Stimulated activated CD8-positive, alpha-beta memory T cell treated with anti-CD3 and anti-CD28 coated beads, Interleukin-15, amount 100 ng/mL, for 4 hours (primary cell): ENCODE data around the gene SKP1.
A peak's percentile ranks its signal among the peaks of the same experiment; 100 is the strongest.

Experiments used
- DNase-seq, 2 donors: peaks; one replicate each; pipeline ENCODE4 v3.0.0-alpha.2; 2020; ENCODE audit warnings: low read depth in 2 of 2

SKP1 gene

DNA sequence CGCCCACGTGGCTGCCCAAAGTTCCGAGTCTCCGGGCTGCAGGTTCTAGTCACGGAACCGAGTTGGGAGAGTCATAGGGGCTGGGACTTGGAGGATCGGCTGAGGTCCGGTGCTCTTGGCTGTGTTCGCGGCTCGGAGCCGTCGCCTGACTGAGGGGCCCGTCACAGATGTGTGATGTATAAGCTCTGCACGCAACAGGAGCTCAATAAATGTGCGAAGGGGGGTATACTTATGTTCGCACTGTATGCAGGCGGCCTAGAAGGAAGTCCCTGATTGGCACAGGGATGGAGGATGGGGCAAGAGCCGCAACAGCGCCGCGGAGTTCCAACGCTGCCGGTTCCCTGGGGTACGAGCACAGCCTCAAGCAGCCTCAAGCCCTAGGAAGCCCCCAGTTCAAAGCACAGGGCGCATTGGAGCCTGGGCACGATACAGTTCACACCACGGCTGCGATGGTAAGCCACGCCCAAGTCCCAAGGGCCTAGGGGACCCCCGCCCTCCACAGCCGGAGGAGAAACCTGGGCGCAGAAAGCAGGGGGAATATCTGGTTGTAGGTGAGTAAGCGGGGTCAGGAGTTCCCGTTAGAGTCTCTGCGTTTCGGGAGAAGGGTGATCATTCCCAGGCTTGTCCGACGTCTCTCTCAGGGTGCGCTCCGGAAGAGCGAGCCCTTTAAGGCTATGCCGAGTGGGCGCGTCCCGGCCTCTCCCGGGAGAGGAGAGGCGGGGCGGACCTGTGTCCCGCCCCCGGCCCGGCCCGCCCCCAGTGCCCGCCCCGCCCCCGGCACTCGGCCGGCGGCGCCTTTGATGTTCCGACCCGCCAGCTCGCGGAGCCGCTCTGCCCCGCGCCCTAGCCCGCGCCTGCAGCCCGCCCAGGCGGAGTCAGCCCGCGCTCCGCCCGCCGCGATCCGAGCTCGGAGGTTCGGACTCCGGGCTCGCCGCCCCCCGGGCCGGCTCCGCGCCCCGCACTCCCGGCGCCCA lies 62.6 kb downstream of the SKP1 start, which contains the start of gene TCF7:
Gene TCF7 (plus strand): TSS at position 780 of the 974 bp plus-strand sequence. CDS start 226 bp downstream, outside the sequence.
- peak; percentile 43 to 60 for DNase-seq

DNA sequence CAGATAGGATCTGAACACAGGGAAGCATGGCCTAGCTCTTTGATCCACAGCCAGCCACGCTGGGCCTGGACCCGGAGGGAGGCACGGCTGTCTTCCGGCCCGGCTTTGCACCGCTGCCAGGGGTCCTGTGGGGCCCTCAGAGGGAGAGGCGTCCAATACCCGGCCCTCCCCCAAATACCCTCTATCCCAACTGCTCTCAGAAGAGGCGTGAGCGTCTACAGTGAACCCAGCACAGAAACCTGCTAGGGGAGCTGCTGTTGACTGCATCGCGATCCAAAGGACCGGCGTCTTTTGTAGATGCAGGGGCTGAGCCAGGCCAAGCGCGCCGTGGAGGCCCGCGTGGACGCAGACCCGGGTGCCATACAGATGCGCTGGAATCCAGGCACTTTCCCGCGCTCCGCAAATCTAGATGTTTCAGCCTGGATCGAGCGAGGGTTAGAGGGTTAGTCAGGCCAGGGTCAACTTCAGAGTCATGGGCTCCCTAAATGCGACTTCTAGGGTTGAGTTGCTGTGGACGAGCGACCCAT lies 63.3 kb downstream of the SKP1 start:
- DNase-seq: no peak

- no peak for DNase-seq
These were observed 63.9 kb downstream of the SKP1 start for GRCh38 chr5:134112726-134113362.

GRCh38 chr5:134111741-134112647 lies 64.8 kb downstream of the SKP1 start:
- DNase-seq: no peak

DNA sequence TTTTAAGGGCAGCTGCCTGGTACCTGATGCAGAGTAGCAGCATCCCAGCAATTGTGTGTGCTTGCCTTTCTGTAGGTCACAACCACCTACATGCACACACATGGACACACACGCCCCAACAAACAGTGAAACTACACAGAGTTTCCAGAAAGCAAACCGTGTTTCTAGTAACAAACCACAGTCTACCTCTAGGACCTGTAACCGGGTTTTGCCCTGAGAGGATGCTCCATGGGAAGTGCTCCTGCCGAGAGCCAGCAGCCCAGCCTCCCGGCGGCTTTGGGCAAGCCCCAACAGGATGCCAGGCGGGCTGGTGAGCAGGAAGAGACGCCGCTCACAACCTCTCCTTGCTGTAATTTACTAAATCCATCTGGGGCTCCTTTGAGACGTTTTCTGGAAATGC lies 66.4 kb downstream of the SKP1 start:
- DNase-seq: no peak

GRCh38 chr5:134107779-134108178 lies 69.0 kb downstream of the SKP1 start:
- no peak for DNase-seq

DNA sequence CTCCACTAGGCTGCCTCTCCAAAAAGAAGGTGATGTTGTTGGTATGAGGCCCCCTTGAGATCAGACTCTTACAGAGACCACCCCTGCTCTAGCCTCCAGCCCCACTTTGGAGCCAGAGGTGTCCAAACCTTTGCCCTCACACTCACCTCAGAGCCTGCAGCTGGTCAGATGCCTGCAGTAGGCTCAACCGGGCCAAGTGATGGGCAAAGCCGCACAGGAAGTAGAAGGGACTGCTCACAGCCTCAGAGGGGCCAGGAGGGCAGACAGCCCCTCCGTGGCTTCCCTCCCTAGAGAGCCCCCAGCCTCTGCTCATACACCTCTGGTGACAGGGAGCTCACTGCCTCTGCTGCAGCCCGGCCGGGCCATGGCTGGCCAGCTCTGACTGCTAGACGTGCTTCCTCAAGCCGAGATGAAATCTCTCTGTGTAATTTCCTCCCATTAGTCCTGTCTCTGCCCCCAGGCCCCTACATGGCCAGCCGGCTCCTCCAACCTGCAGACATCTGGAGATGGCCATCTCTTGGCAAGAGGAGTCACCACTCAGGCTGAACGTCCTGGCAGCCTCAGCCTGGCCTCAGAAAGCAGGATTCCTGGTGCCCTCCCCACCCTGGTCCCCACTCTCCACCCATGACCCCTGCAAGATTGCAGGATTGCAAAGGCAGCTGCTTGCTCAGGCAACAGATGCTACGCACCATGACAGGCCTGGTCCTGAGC lies 69.6 kb downstream of the SKP1 start:
- no peak for DNase-seq

DNA sequence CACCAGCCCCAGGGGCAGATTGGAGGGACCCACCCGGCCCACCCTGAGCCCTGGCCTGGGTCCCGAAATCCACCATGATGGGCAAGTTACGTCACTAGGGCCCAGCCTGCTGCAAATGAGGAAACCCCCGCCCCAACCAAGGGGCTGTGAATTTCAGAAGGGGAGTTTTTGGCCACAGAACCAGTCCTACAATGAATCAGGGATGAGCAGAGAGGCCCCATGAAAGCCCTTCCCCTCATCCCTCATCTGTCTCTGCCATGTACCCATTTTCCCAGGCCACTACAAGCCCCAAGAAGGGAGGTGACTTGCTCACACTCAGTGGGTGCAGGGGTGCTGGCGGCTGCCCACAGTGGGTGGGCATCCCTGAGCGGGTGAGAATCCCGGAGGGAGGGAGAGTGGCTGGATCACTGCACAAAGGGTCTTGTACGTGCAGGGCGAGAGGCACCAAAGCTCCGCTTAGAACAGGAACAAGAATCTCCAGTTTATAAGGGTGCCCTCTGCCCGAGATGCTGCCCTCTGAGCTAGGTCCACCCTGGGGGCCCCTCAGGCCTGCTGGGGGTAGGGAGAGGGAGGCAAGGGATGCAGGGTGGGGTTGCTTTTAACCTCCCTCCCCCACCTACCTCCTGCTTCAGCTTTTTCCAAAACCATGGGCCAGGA lies 72.6 kb downstream of the SKP1 start:
- DNase-seq: no peak

GRCh38 chr5:134103397-134103796 lies 73.4 kb downstream of the SKP1 start:
- DNase-seq: no peak

GRCh38 chr5:134101686-134102439 lies 74.9 kb downstream of the SKP1 start:
- DNase-seq: peak in 1 of 2 donors; percentile 49

DNA sequence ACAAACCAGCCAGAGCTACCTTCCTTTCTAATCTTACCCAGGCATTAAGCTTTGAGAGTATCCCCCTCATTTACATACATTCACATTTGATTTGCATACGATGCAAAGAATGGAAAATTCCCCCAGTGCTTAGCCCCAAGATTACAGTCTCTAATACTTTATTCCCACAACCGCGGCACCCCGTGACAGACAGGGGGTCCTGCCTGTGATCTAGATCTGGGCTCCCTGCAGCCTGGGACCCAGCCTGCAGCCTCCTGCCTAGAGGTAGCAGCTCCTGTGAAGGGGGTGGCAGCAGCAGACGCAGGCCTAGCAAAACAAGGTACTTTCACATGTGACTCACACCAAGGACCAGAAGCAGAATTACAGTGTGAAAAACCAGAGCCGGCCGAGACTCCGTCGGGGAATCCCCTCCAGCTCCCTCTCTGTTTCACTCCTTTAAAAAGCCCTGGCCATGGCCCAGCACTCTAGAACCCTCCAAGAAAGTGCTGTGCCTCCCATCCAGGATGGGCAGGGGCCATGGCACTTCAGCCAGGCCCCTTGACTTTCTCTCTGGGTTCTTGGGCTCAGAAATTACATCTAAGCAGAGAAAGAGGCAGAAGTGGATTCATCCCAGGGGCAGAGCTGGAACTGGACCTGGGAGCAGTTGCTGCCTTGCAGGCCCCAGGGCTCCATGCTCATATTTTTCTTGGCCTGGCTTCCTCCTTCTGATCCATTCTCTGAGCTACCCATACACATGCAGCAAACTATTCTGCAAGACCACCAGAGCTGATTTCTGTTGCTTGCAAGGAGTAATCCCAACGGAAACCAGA lies 76.3 kb downstream of the SKP1 start:
- DNase-seq: peak; percentile 63 to 73

DNA sequence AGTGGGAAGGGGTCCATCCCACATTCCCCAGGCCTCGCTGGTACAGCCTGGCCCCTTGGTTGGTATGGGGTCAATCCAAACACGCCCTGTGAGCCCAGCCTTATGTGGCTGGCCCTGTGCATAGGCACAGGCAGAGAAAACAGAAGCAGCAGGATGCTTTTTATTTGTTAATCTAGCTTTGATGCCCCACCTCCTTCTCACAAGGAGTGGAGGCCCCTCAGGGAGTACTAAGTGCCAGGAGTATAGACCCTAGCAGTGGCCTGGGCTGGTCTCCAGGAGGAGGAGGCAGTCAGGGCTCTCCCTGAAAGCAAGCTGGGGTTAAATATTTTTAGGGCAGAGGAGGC lies 76.8 kb downstream of the SKP1 start:
- DNase-seq: no peak

GRCh38 chr5:134099288-134099872 lies 77.4 kb downstream of the SKP1 start:
- no peak for DNase-seq
